K562 (cell line): ENCODE measurements around the gene SPAG4. TPM values are rescaled to one million over a fixed set of nuclear protein-coding genes. Genes with fewer than 3 reads are reported as not detected.
A peak's percentile ranks its signal among the peaks of the same experiment; 100 is the strongest.

ENCODE experiments used
- ATAC-seq: fragments of 200-7000 bp; cut with Tn5 transposase; 3 replicates; pipeline ENCODE4 v1.9.1; 2020; ENCODE audit warnings: moderate library complexity
- BruUV-seq: library from RNA; stranded (reverse); fragments of 400-500 nt; replicated peaks from 2 replicates; lab custom pipeline; 2021; lab: Mats Ljungman, UMichigan
- CTCF ChIA-PET: fragments of 300-600 bp; formaldehyde crosslinking; extraction: SDS; loops from one replicate; lab custom pipeline; 2021; ENCODE audit warnings: low intra/inter-chr PET ratio; lab: Yijun Ruan, JAX
- POLR2A ChIA-PET: fragments of 300-600, 350-650 bp; sonication (Branson Sonifier 250); formaldehyde crosslinking; extraction: SDS; loops from one replicate; lab custom pipeline; 2021; ENCODE audit warnings: antibody characterized with exemption, inconsistent platforms; lab: Yijun Ruan, JAX
- DNase-seq, 4 experiments: peaks; one replicate each; pipeline versions ENCODE4 v3.0.0 to v3.0.0-alpha.2; 2011 to 2018; ENCODE audit warnings: low spot score in 3 of 4, mixed read lengths in 3 of 4; ENCODE audit errors: extremely low read depth in 1 of 4
- FAIRE-seq: peaks from 2 replicates; lab custom pipeline; 2011; peaks lifted over from hg19 to GRCh38; lab: Jason Lieb, UNC
- H2AFZ ChIP-seq: 2 replicates; pipeline ENCODE4 v1.6.0; 2011; ENCODE audit warnings: low read depth, low read length, control low read depth, inconsistent platforms
- H3K27ac ChIP-seq: fragments of 200-600 bp; 3 replicates; pipeline ENCODE4 v1.8.0; 2011; ENCODE audit warnings: low read depth, mild to moderate bottlenecking, control low read depth, inconsistent platforms, low read length, moderate library complexity, mixed read lengths; ENCODE audit errors: extremely low read depth
- H3K27me3 ChIP-seq, 2 experiments: fragments of 300-600 bp in 1 of 2; 2 replicates in 1 of 2; 3 replicates in 1 of 2; pipeline versions ENCODE4 v1.6.0 to v1.8.0; 2011; ENCODE audit warnings: inconsistent platforms in 2 of 2, low read length in 2 of 2, mild to moderate bottlenecking in 1 of 2, mixed read lengths in 1 of 2, moderate library complexity in 1 of 2; ENCODE audit not compliant: control insufficient read depth in 2 of 2, insufficient read depth in 2 of 2
- H3K36me3 ChIP-seq: fragments of 300-600 bp; 3 replicates; pipeline ENCODE4 v1.8.0; 2011; ENCODE audit warnings: mild to moderate bottlenecking, low read length, inconsistent platforms; ENCODE audit not compliant: control insufficient read depth, insufficient read depth
- H3K4me1 ChIP-seq, 2 experiments: fragments of 200-600 bp in 1 of 2; replicated peaks in 1 of 2; 2 replicates in 1 of 2; 3 replicates in 1 of 2; pipeline versions ENCODE4 v1.5.1 to v1.8.0; 2011; ENCODE audit warnings: inconsistent platforms in 2 of 2, low read length in 2 of 2, mild to moderate bottlenecking in 1 of 2, mixed read lengths in 1 of 2, moderate library complexity in 1 of 2; ENCODE audit not compliant: control insufficient read depth in 2 of 2, insufficient read depth in 2 of 2
- H3K4me2 ChIP-seq: 2 replicates; pipeline ENCODE4 v1.6.1; 2011; ENCODE audit warnings: low read length, control low read depth, inconsistent platforms, mixed read lengths; ENCODE audit not compliant: insufficient read depth
- H3K4me3 ChIP-seq: fragments of 200-600 bp; sonication (generic), shearing (Covaris generic); 2 replicates; pipeline ENCODE4 v1.5.1; 2016; ENCODE audit warnings: control low read depth, inconsistent platforms
- H3K79me2 ChIP-seq: fragments of 200-600 bp; 3 replicates; pipeline ENCODE4 v1.8.0; 2011; ENCODE audit warnings: low read length, inconsistent platforms; ENCODE audit not compliant: control insufficient read depth, insufficient read depth
- H3K9ac ChIP-seq, 2 experiments: 2 replicates each; pipeline versions ENCODE4 v1.6.0 to v1.6.1; 2011; ENCODE audit warnings: low read depth in 2 of 2, low read length in 2 of 2, control low read depth in 1 of 2, inconsistent platforms in 1 of 2, mild to moderate bottlenecking in 1 of 2, mixed read lengths in 1 of 2; ENCODE audit not compliant: insufficient read depth in 1 of 2
- H3K9me1 ChIP-seq: one replicate; pipeline ENCODE4 v1.6.0; 2011; ENCODE audit warnings: inconsistent platforms, mild to moderate bottlenecking, low read length, moderate library complexity; ENCODE audit not compliant: control insufficient read depth, insufficient read depth
- H3K9me3 ChIP-seq: replicated peaks from 2 replicates; pipeline ENCODE4 v1.5.1; 2011; ENCODE audit warnings: low read depth, low read length, inconsistent platforms; ENCODE audit not compliant: control insufficient read depth, insufficient read depth
- H4K20me1 ChIP-seq: replicated peaks from 2 replicates; pipeline ENCODE4 v1.6.1; 2011; ENCODE audit warnings: low read length, inconsistent platforms, mixed read lengths; ENCODE audit not compliant: control insufficient read depth, insufficient read depth
- BRD4 ChIP-seq: fragments of 200-600 bp; sonication (generic); IDR thresholded peaks from 2 replicates; pipeline ENCODE4 v1.6.1; 2017; ENCODE audit warnings: inconsistent platforms
- DMBX1 ChIP-seq: fragments of 250-450 bp; sonication (Bioruptor Pico); IDR thresholded peaks from 2 replicates; pipeline ENCODE4 v1.8.0; 2022; ENCODE audit warnings: inconsistent platforms, mild to moderate bottlenecking, moderate library complexity, borderline replicate concordance
- HDAC6 ChIP-seq: IDR thresholded peaks from 2 replicates; pipeline ENCODE4 v1.6.1; 2012; ENCODE audit warnings: low read depth, mild to moderate bottlenecking, control low read depth, inconsistent platforms, low read length, moderate library complexity
- HIVEP1 ChIP-seq: fragments of 250-450 bp; sonication (Bioruptor Pico); IDR thresholded peaks from 2 replicates; pipeline ENCODE4 v1.4.0; 2020; ENCODE audit warnings: mild to moderate bottlenecking
- ZNF121 ChIP-seq: sonication (generic); formaldehyde crosslinking; conservative IDR thresholded peaks from 2 replicates; pipeline ENCODE4 v1.8.0; 2022; ENCODE audit warnings: missing genetic modification reagents
- WGBS: fragments of 100-300 bp; shearing (Covaris generic); methylation state at CpG from one replicate; pipeline ENCODE4 v1.1.6; 2016; ENCODE audit warnings: low coverage, mixed read lengths; ENCODE audit not compliant: insufficient coverage; ENCODE audit errors: missing lambda C conversion rate; 5-methylcytosine and 5-hydroxymethylcytosine counted together
- in situ Hi-C: fragments of 300-500 bp; cut with MboI; formaldehyde crosslinking; loops from 4 replicates; pipeline ENCODE4 v1.15.0; 2018; ENCODE audit warnings: inconsistent platforms, mixed read lengths
- intact Hi-C: fragments of 100-400 bp; cut with micrococcal nuclease; formaldehyde crosslinking; loops from 2 replicates; pipeline ENCODE4 v1.14.2; 2022
- polyA plus RNA-seq, 8 experiments: library from polyadenylated mRNA; depleted of rRNA in 4 of 8; stranded (reverse) in 5 of 8; unstranded in 3 of 8; fragments of >200 nt; fragmentation: Nextera tagmentation in 2 of 8; fragmentation: Illumina TruSeq in 1 of 8; extraction: Ambion mirVana in 2 of 8; extraction: Trizol in 1 of 8; gene quantifications; 2 replicates each; pipeline versions ENCODE4 v1.2.1 to v1.2.3, GENCODE V29; 2011 to 2014; ENCODE audit warnings: inconsistent platforms in 1 of 8, missing spikeins in 1 of 8
- total RNA-seq, 7 experiments: library from RNA; depleted of rRNA in 6 of 7; stranded (reverse); fragments of >200 nt in 6 of 7; fragmentation: Illumina TruSeq in 2 of 7; extraction: Trizol in 2 of 7; gene quantifications; 2 replicates each; pipeline versions ENCODE4 v1.2.1 to v1.2.3, GENCODE V29; 2011 to 2021; ENCODE audit warnings: low replicate concordance in 1 of 7

Gene SPAG4
- total and polyA plus RNA-seq, 9 of the 15 experiments (the other 6 are each of a cell fraction or from before 2014, with no cell fraction given) = 1.6 to 11.4 (median 4.6) TPM

- H3K9me1 ChIP-seq = no peaks in the 10 kb centered on the region
- DNase-seq (peak in 1 of 4 experiments; percentile 3), FAIRE-seq (no peak), ATAC-seq (no peak)
- no peak overlapping the region for H3K9ac ChIP-seq
- 19% methylated on average over 6 of the region's 6 CpGs for WGBS
- H3K9me3 ChIP-seq = no peaks in the 10 kb centered on the region
- peaks cover 0 to 6% of the 10 kb centered on the region in 2 experiments; a peak in 2 of 5 replicates for H3K27me3 ChIP-seq
- CTCF ChIA-PET = no interaction called here
- H4K20me1 ChIP-seq = no peaks in the 10 kb centered on the region
- no peak overlapping the region for H3K4me2 ChIP-seq
- POLR2A ChIA-PET = interaction anchor here (0.5 to 0.6 kb wide), 2 partner anchors 366 to 940 kb away, joined by 3 to 4 read pairs; no protein-coding TSS in a partner anchor
- TF ChIP-seq BRD4 (no peak), ZNF121 (CRISPR knock-in tag) (peak; percentile 36; the same call in 1 of the 2 replicates)
- in situ Hi-C loops = no loop called here
- no peak overlapping the region for H3K27ac ChIP-seq
- BruUV-seq = no TSS peak
- no peak overlapping the region for H2AFZ ChIP-seq
- intact Hi-C loops = no loop called here
- H3K36me3 ChIP-seq = no peaks in the 10 kb centered on the region
- H3K4me3 ChIP-seq = no peak overlapping the region
- peaks cover 0 to 5% of the 10 kb centered on the region in 2 experiments; a peak in 3 of 5 replicates for H3K4me1 ChIP-seq
- H3K79me2 ChIP-seq = no peaks in the 10 kb centered on the region
Observed at GRCh38 chr20:35586751-35587425, 28.7 kb upstream of the SPAG4 start.

GRCh38 chr20:35587436-35587835 is 28.2 kb upstream of the SPAG4 start:
- Histone ChIP-seq H3K4me2 (no peak overlapping the region), H3K36me3 (no peaks in the 10 kb centered on the region), H3K9me3 (no peaks in the 10 kb centered on the region), H3K27ac (no peak overlapping the region), H3K4me1 (peaks cover 0 to 5% of the 10 kb centered on the region in 2 experiments; a peak in 3 of 5 replicates), H3K9ac (no peak overlapping the region), H3K4me3 (no peak overlapping the region), H3K27me3 (peaks cover 0 to 6% of the 10 kb centered on the region in 2 experiments; a peak in 2 of 5 replicates), H3K9me1 (no peaks in the 10 kb centered on the region), H4K20me1 (no peaks in the 10 kb centered on the region), H3K79me2 (no peaks in the 10 kb centered on the region), H2AFZ (no peak overlapping the region)
- no peak for DNase-seq
- WGBS = 3% methylated on average over 2 of the region's 2 CpGs
- intact Hi-C loops = no loop called here
- BruUV-seq = no TSS peak
- FAIRE-seq = no peak
- ChIA-PET POLR2A (interaction anchor here (0.5 to 1.2 kb wide), 3 partner anchors 14 to 941 kb away, joined by 3 to 5 read pairs (median 4); no protein-coding TSS in a partner anchor), CTCF (no interaction called here)
- in situ Hi-C loops = no loop called here
- no peak for ATAC-seq
- TF ChIP-seq DMBX1 (CRISPR knock-in tag) (no peak), HDAC6 (no peak), HIVEP1 (CRISPR knock-in tag) (no peak)
